ENCODE data around the gene C9orf85. TPM values are rescaled to one million over a fixed set of nuclear protein-coding genes. Genes with fewer than 3 reads are reported as not detected.

Gene C9orf85
- total and polyA plus RNA-seq, 2 experiments from 2014 or later: 12.2 to 20.3 TPM

GRCh38 chr9:71928376-71928775 is 16.9 kb downstream of the C9orf85 start:
- H3K9me3 ChIP-seq (ENCODE audit: low read depth): no peaks in the 10 kb centered on the region
- peaks cover 22% of the 10 kb centered on the region for H3K4me1 ChIP-seq (ENCODE audit: insufficient read depth)
- 100% methylated on average over 1 of the region's 1 CpG for WGBS (ENCODE audit: low lambda C conversion rate, missing lambda C conversion rate)
- DNase-seq (ENCODE audit: low spot score): no peak
- peaks cover 65% of the 10 kb centered on the region for H3K79me2 ChIP-seq
- no peaks in the 10 kb centered on the region for H3K36me3 ChIP-seq (replicated peaks; ENCODE audit: insufficient read depth, low read depth)
- no peaks in the 10 kb centered on the region for H4K20me1 ChIP-seq (ENCODE audit: insufficient read depth, poor library complexity, severe bottlenecking)
- no peak overlapping the region for H3K27ac ChIP-seq
- H3K27me3 ChIP-seq: no peaks in the 10 kb centered on the region
- no peak for TF ChIP-seq CTCF (IDR thresholded peaks at IDR 0.05; ENCODE audit: poor library complexity)
- no peak for TF ChIP-seq EZH2 (IDR thresholded peaks at IDR 0.05; ENCODE audit: borderline replicate concordance)
- no peak for TF ChIP-seq EZH2phosphoT487 (IDR thresholded peaks at IDR 0.05; ENCODE audit: low read depth, severe bottlenecking, unreplicated experiment)
- no peak overlapping the region for H3K4me2 ChIP-seq
- H3K4me3 ChIP-seq: no peak overlapping the region
- no peak overlapping the region for H2AFZ ChIP-seq
- no peaks in the 10 kb centered on the region for H3K9me2 ChIP-seq (replicated peaks; ENCODE audit: insufficient read depth)

GRCh38 chr9:71928806-71929205 is 17.4 kb downstream of the C9orf85 start:
- H4K20me1 ChIP-seq (ENCODE audit: insufficient read depth, poor library complexity, severe bottlenecking): no peaks in the 10 kb centered on the region
- no peak overlapping the region for H3K4me3 ChIP-seq
- H3K36me3 ChIP-seq (replicated peaks; ENCODE audit: insufficient read depth, low read depth): no peaks in the 10 kb centered on the region
- H3K4me2 ChIP-seq: no peak overlapping the region
- H3K9me2 ChIP-seq (replicated peaks; ENCODE audit: insufficient read depth): no peaks in the 10 kb centered on the region
- peaks cover 22% of the 10 kb centered on the region for H3K4me1 ChIP-seq (ENCODE audit: insufficient read depth)
- peaks cover 63% of the 10 kb centered on the region for H3K79me2 ChIP-seq
- no peaks in the 10 kb centered on the region for H3K9me3 ChIP-seq (ENCODE audit: low read depth)
- no peak for TF ChIP-seq EZH2 (IDR thresholded peaks at IDR 0.05; ENCODE audit: borderline replicate concordance)
- no peak for TF ChIP-seq EZH2phosphoT487 (IDR thresholded peaks at IDR 0.05; ENCODE audit: low read depth, severe bottlenecking, unreplicated experiment)
- TF ChIP-seq CTCF (IDR thresholded peaks at IDR 0.05; ENCODE audit: poor library complexity): no peak
- H2AFZ ChIP-seq: no peak overlapping the region
- WGBS (ENCODE audit: low lambda C conversion rate, missing lambda C conversion rate): 76% methylated on average over 2 of the region's 2 CpGs
- DNase-seq (ENCODE audit: low spot score): no peak
- no peaks in the 10 kb centered on the region for H3K27me3 ChIP-seq
- H3K27ac ChIP-seq: no peak overlapping the region

- H3K4me2 ChIP-seq: no peak overlapping the region
- no peak for DNase-seq (ENCODE audit: low spot score)
- peaks cover 62% of the 10 kb centered on the region for H3K79me2 ChIP-seq
- no peaks in the 10 kb centered on the region for H3K27me3 ChIP-seq
- TF ChIP-seq CTCF (IDR thresholded peaks at IDR 0.05; ENCODE audit: poor library complexity) (no peak), EZH2 (IDR thresholded peaks at IDR 0.05; ENCODE audit: borderline replicate concordance) (no peak), EZH2phosphoT487 (IDR thresholded peaks at IDR 0.05; ENCODE audit: low read depth, severe bottlenecking, unreplicated experiment) (no peak)
- no peaks in the 10 kb centered on the region for H3K36me3 ChIP-seq (replicated peaks; ENCODE audit: insufficient read depth, low read depth)
- peaks cover 22% of the 10 kb centered on the region for H3K4me1 ChIP-seq (ENCODE audit: insufficient read depth)
- WGBS (ENCODE audit: low lambda C conversion rate, missing lambda C conversion rate): 60% methylated on average over 2 of the region's 2 CpGs
- no peak overlapping the region for H3K4me3 ChIP-seq
- no peaks in the 10 kb centered on the region for H4K20me1 ChIP-seq (ENCODE audit: insufficient read depth, poor library complexity, severe bottlenecking)
- H3K9me3 ChIP-seq (ENCODE audit: low read depth): no peaks in the 10 kb centered on the region
- H3K27ac ChIP-seq: peak overlapping the region; percentile 22
- H3K9me2 ChIP-seq (replicated peaks; ENCODE audit: insufficient read depth): no peaks in the 10 kb centered on the region
- no peak overlapping the region for H2AFZ ChIP-seq
These were observed 17.8 kb downstream of the C9orf85 start for GRCh38 chr9:71929223-71929622.
